Measurements from ENCODE around the gene GNB5.
"Not testable (repeated sequence)": the region's sequence is repeated elsewhere in the genome, so short reads cannot be mapped to it uniquely, and the experiment has no call there.

Gene GNB5
- long read RNA-seq, transcript GNB5-202 (11 exons, 1,735 nt) = major isoform, 99 of 108 reads
- long read RNA-seq, partial matches to known transcripts = 1 of 108 reads
- long read RNA-seq, other reads (novel, unspliced or antisense) = 8 of 108 reads

GRCh38 chr15:52191207-52191606 is at the start of gene GNB5:
TSS of gene GNB5 (minus strand) at chr15:52191392. CDS start at chr15:52184676, 6,716 bp downstream.
- no peak for TF ChIP-seq SPI1 (IDR thresholded peaks at IDR 0.05; ENCODE audit: borderline replicate concordance, low read depth)
- no peak for TF ChIP-seq POLR2AphosphoS5 (IDR thresholded peaks at IDR 0.05; ENCODE audit: low read depth)
- TF ChIP-seq CTCF (IDR thresholded peaks at IDR 0.05; ENCODE audit: insufficient read depth, low read length) = no peak
- no peak for TF ChIP-seq GABPA (IDR thresholded peaks at IDR 0.05; ENCODE audit: low read depth)
- TF ChIP-seq REST (IDR thresholded peaks at IDR 0.05; ENCODE audit: insufficient replicate concordance, low read depth) = no peak
- H3K4me3 ChIP-seq (replicated peaks; ENCODE audit: insufficient read depth, low read length) = no peak within 1 kb of the TSS
- no peaks in the 10 kb centered on the region for H3K27me3 ChIP-seq (ENCODE audit: insufficient read depth, poor library complexity, severe bottlenecking)
- no peak within 1 kb of the TSS for H3K27ac ChIP-seq (replicated peaks)
- DNase-seq (ENCODE audit: low read depth in 1 of 2, low spot score in 1 of 2) = no peak

- TF ChIP-seq REST (IDR thresholded peaks at IDR 0.05; ENCODE audit: insufficient replicate concordance, low read depth) (no peak), POLR2AphosphoS5 (IDR thresholded peaks at IDR 0.05; ENCODE audit: low read depth) (no peak), CTCF (IDR thresholded peaks at IDR 0.05; ENCODE audit: insufficient read depth, low read length) (no peak), GABPA (IDR thresholded peaks at IDR 0.05; ENCODE audit: low read depth) (no peak), SPI1 (IDR thresholded peaks at IDR 0.05; ENCODE audit: borderline replicate concordance, low read depth) (no peak)
- DNase-seq (ENCODE audit: low read depth in 1 of 2, low spot score in 1 of 2) = no peak
- Histone ChIP-seq H3K27me3 (ENCODE audit: insufficient read depth, poor library complexity, severe bottlenecking) (no peaks in the 10 kb centered on the region), H3K4me3 (replicated peaks; ENCODE audit: insufficient read depth, low read length) (no peak overlapping the region), H3K27ac (replicated peaks) (no peak overlapping the region)
Observed at GRCh38 chr15:52240166-52240565, 49.0 kb upstream of the GNB5 start.

GRCh38 chr15:52238989-52239525 is 47.9 kb upstream of the GNB5 start:
- DNase-seq (ENCODE audit: low read depth in 1 of 2, low spot score in 1 of 2); H3K4me3 ChIP-seq (replicated peaks; ENCODE audit: insufficient read depth, low read length); H3K27ac ChIP-seq (replicated peaks); H3K27me3 ChIP-seq (ENCODE audit: insufficient read depth, poor library complexity, severe bottlenecking): not testable (repeated sequence)

- TF ChIP-seq POLR2AphosphoS5 (IDR thresholded peaks at IDR 0.05; ENCODE audit: low read depth) (no peak), CTCF (IDR thresholded peaks at IDR 0.05; ENCODE audit: insufficient read depth, low read length) (no peak), GABPA (IDR thresholded peaks at IDR 0.05; ENCODE audit: low read depth) (no peak)
- Histone ChIP-seq H3K4me3 (replicated peaks; ENCODE audit: insufficient read depth, low read length) (no peak overlapping the region), H3K27me3 (ENCODE audit: insufficient read depth, poor library complexity, severe bottlenecking) (no peaks in the 10 kb centered on the region), H3K27ac (replicated peaks) (no peak overlapping the region)
- DNase-seq (ENCODE audit: low read depth in 1 of 2, low spot score in 1 of 2) = no peak
Observed at GRCh38 chr15:52238149-52238548, 47.0 kb upstream of the GNB5 start.

All from HL-60 (cell line).